Sigmoid colon (tissue), 7 donors: ENCODE results near the gene HHIP. TPM values are rescaled to one million over a fixed set of nuclear protein-coding genes. Genes with fewer than 3 reads are reported as not detected.

Experiments used
- DNase-seq: peaks from one replicate; pipeline ENCODE4 v3.0.0-alpha.2; 2019
- H3K27ac ChIP-seq, 4 donors: fragments of 200-600 bp; sonication (generic); one replicate each; pipeline ENCODE4 v1.5.1; 2016 to 2019; ENCODE audit warnings: mild to moderate bottlenecking in 1 of 4
- H3K27me3 ChIP-seq, 3 donors: fragments of 200-600 bp; sonication (generic); one replicate each; pipeline ENCODE4 v1.5.1; 2019; ENCODE audit warnings: mild to moderate bottlenecking in 1 of 3
- H3K36me3 ChIP-seq, 4 donors: fragments of 200-600 bp; sonication (generic); one replicate each; pipeline ENCODE4 v1.5.1; 2016 to 2019
- H3K4me1 ChIP-seq, 4 donors: fragments of 200-600 bp; sonication (generic); one replicate each; pipeline ENCODE4 v1.5.1; 2017 to 2019
- H3K4me3 ChIP-seq, 4 donors: fragments of 200-600 bp; sonication (generic); one replicate each; pipeline ENCODE4 v1.5.1; 2017 to 2019; ENCODE audit warnings: mild to moderate bottlenecking in 2 of 4, moderate library complexity in 1 of 4
- H3K9me3 ChIP-seq, 4 donors: fragments of 200-600 bp in 3 of 4; sonication (generic) in 3 of 4; one replicate each; pipeline versions ENCODE4 v1.5.1 to v1.6.1; 2013 to 2019
- CTCF ChIP-seq, 4 experiments: fragments of 450-650 bp in 3 of 4; fragments of 200-600 bp in 1 of 4; IDR thresholded peaks; one replicate each; pipeline ENCODE4 v1.5.1; 2016 to 2019; ENCODE audit warnings: antibody characterized with exemption in 4 of 4, mild to moderate bottlenecking in 3 of 4, moderate library complexity in 2 of 4
- EP300 ChIP-seq, 4 donors: sonication (generic); formaldehyde crosslinking; IDR thresholded peaks; one replicate each; pipeline ENCODE4 v1.6.1; 2017; ENCODE audit warnings: antibody characterized with exemption in 4 of 4
- POLR2A ChIP-seq, 2 donors: fragments of 450-650 bp; IDR thresholded peaks; one replicate each; pipeline ENCODE4 v1.6.1; 2016; ENCODE audit warnings: antibody characterized with exemption in 2 of 2, mild to moderate bottlenecking in 2 of 2, moderate library complexity in 2 of 2
- POLR2AphosphoS5 ChIP-seq, 4 donors: sonication (generic); formaldehyde crosslinking; IDR thresholded peaks; one replicate each; pipeline ENCODE4 v1.6.1; 2017; ENCODE audit warnings: antibody characterized with exemption in 4 of 4
- WGBS, 2 donors: extraction: QIAGEN DNeasy Blood & Tissue Kit; methylation state at CpG; one replicate each; pipeline ENCODE4 v1.1.7; 2013; 5-methylcytosine and 5-hydroxymethylcytosine counted together
- intact Hi-C: fragments of 100-400 bp; cut with DNase I; formaldehyde crosslinking; loops from one replicate; pipeline ENCODE4 v1.15.1; 2023
- polyA plus RNA-seq, 3 donors: library from polyadenylated mRNA; stranded (reverse); fragments of 200-250 nt; gene quantifications; one replicate each; pipeline ENCODE4 v1.2.3, GENCODE V29; 2013
- total RNA-seq, 4 donors: library from RNA; depleted of rRNA; stranded (reverse); fragments of >200 nt; gene quantifications; one replicate each; pipeline ENCODE4 v1.1.0, GENCODE V29; 2016
- donor health status: healthy with polysubstance abuse.
- donor health status: Bipolar disorder and iron deficiency.
- donor health status: healthy.

HHIP gene
- total and polyA plus RNA-seq, 7 donors: 0.16 to 2.1 (median 0.58) TPM; not detected in 1

DNA sequence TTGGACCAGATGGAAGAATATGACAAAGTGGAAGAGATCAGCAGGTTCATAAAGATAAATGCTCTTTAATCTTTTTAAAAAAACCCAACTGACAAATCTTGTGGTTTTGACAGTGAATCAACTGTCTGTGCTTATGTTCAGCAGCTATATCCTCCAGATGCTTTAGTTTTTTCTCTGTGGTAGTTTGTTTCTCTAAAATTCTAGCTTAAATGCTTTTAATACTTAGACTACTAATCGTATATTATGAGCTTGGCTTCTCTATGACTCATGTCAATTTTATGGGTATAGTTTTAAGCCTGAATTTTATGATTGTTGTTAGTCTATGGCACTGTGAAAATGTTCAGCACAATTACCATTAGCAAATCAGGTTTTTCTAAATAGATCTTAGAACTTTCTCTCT is 12.9 kb downstream of the HHIP start:
- Histone ChIP-seq H3K4me3 (no peak overlapping the region), H3K27ac (no peak overlapping the region), H3K27me3 (no peaks in the 10 kb centered on the region), H3K9me3 (no peaks in the 10 kb centered on the region), H3K36me3 (no peaks in the 10 kb centered on the region), H3K4me1 (no peaks in the 10 kb centered on the region)
- WGBS, 2 donors: 4 to 15% methylated on average over 1 of the region's 1 CpG
- DNase-seq: no peak
- TF ChIP-seq EP300 (IDR thresholded peaks at IDR 0.05) (no peak), POLR2A (IDR thresholded peaks at IDR 0.05) (no peak), CTCF (IDR thresholded peaks at IDR 0.05) (no peak), POLR2AphosphoS5 (IDR thresholded peaks at IDR 0.05) (no peak)
- intact Hi-C loops: no loop called here

DNA sequence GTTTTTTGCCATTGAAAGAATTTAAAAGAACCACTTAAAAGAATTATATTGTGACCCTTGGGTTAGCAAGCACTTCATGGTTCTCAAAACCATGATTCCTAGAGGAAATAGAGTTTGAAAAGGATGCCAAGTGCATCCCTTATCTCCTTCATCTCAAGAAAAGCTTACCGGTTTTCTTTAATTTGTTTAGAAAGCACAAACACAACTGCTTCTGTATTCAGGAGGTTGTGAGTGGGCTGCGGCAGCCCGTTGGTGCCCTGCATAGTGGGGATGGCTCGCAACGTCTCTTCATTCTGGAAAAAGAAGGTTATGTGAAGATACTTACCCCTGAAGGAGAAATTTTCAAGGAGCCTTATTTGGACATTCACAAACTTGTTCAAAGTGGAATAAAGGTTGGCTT is 13.5 kb downstream of the HHIP start:
- no peak overlapping the region for H3K27ac ChIP-seq
- H3K4me1 ChIP-seq: no peaks in the 10 kb centered on the region
- 66 to 78% methylated on average over 5 of the region's 5 CpGs for WGBS, 2 donors
- H3K9me3 ChIP-seq: no peaks in the 10 kb centered on the region
- no peak for DNase-seq
- no peaks in the 10 kb centered on the region for H3K36me3 ChIP-seq
- no peak overlapping the region for H3K4me3 ChIP-seq
- TF ChIP-seq EP300 (IDR thresholded peaks at IDR 0.05) (no peak), CTCF (IDR thresholded peaks at IDR 0.05) (no peak), POLR2AphosphoS5 (IDR thresholded peaks at IDR 0.05) (no peak), POLR2A (IDR thresholded peaks at IDR 0.05) (no peak)
- H3K27me3 ChIP-seq: no peaks in the 10 kb centered on the region
- intact Hi-C loops: no loop called here

GRCh38 chr4:144663834-144664475 is 18.0 kb downstream of the HHIP start:
- 64 to 83% methylated on average over 7 of the region's 7 CpGs for WGBS, 2 donors
- H3K9me3 ChIP-seq: no peaks in the 10 kb centered on the region
- no peaks in the 10 kb centered on the region for H3K36me3 ChIP-seq
- peaks cover 0 to 7% (median 0%) of the 10 kb centered on the region in 4 donors for H3K4me1 ChIP-seq
- no peak overlapping the region for H3K4me3 ChIP-seq
- no peak overlapping the region for H3K27ac ChIP-seq
- no peaks in the 10 kb centered on the region for H3K27me3 ChIP-seq
- intact Hi-C loops: no loop called here
- TF ChIP-seq EP300 (IDR thresholded peaks at IDR 0.05): no peak
- TF ChIP-seq POLR2A (IDR thresholded peaks at IDR 0.05): no peak
- TF ChIP-seq CTCF (IDR thresholded peaks at IDR 0.05): no peak
- TF ChIP-seq POLR2AphosphoS5 (IDR thresholded peaks at IDR 0.05): no peak
- no peak for DNase-seq

GRCh38 chr4:144666539-144667175 is 20.7 kb downstream of the HHIP start:
- Histone ChIP-seq H3K36me3 (no peaks in the 10 kb centered on the region), H3K9me3 (no peaks in the 10 kb centered on the region), H3K4me3 (no peak overlapping the region), H3K4me1 (peaks cover 0 to 7% (median 0%) of the 10 kb centered on the region in 4 donors), H3K27me3 (no peaks in the 10 kb centered on the region), H3K27ac (no peak overlapping the region)
- 73 to 88% methylated on average over 2 of the region's 2 CpGs for WGBS, 2 donors
- DNase-seq: no peak
- TF ChIP-seq CTCF (IDR thresholded peaks at IDR 0.05) (no peak), POLR2AphosphoS5 (IDR thresholded peaks at IDR 0.05) (no peak), EP300 (IDR thresholded peaks at IDR 0.05) (no peak), POLR2A (IDR thresholded peaks at IDR 0.05) (no peak)
- intact Hi-C loops: no loop called here
